ENCODE results near the gene LIAS.
"Not testable (repeated sequence)": the region's sequence is repeated elsewhere in the genome, so short reads cannot be mapped to it uniquely, and the experiment has no call there.

LIAS gene

DNA sequence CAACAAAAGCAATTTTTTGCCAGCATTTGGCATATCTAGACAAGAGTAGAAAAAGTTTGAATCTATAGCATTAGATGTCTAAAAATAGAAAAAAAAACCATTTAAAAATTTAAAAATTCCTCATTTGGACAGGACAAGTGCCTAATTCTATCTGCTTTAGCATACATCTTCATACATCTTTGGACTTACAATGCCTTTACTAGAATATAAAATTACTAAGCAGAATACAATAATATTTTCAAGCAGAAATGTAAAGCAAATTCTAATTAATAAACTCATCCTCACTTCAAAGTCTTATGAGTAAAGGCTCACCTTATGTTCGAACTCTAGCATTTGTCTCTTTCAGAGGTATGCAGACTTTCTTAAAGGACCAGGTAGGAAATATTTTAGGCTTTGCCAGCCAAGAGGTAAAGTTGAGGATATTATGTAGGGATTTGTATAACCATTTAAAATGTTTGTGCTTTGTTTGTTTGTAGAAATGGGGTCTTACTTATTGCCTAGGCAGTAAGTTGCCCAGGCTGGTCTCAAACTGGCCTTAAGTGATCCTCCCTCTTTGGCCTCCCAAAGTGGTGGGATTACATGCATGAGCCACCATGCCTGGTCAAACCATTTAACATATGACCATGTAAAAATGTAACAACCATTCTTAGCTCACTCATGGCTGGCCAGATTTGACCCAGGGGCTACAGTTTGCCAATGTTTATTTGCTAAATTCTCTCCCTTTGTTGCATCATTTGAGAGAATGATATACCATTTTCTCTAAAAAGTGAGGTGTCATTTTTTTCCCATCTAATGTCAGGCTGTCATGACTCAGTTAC is 39.3 kb downstream of the LIAS start:
- ChIA-PET CTCF (no interaction called here), POLR2A (no interaction called here)
- H3K27me3 ChIP-seq (replicated peaks in 2 of 5; ENCODE audit: control insufficient read depth in 4 of 5, insufficient read depth in 5 of 5, low read length in 4 of 5) = no peaks in the 10 kb centered on the region
- H3K4me1 ChIP-seq (ENCODE audit: control extremely low read depth in 1 of 4, control insufficient read depth in 4 of 4, insufficient read depth in 4 of 4, low read length in 3 of 4) = no peaks in the 10 kb centered on the region
- WGBS (ENCODE audit: insufficient coverage) = 100% methylated on average over 1 of the region's 1 CpG
- DNase-seq = no peak
- H3K4me3 ChIP-seq (ENCODE audit: control insufficient read depth in 1 of 7, extremely low read depth in 1 of 7, insufficient read depth in 4 of 7, low read depth in 2 of 7, low read length in 6 of 7) = no peak overlapping the region
- no peak overlapping the region for H3K27ac ChIP-seq (ENCODE audit: insufficient read depth in 1 of 2, low read depth in 1 of 2, low read length in 2 of 2, poor library complexity in 1 of 2, severe bottlenecking in 2 of 2)
- peaks cover 2 to 17% (median 8%) of the 10 kb centered on the region in 4 experiments for H3K36me3 ChIP-seq (ENCODE audit: control insufficient read depth in 4 of 4, insufficient read depth in 4 of 4, low read length in 3 of 4)
- no peaks in the 10 kb centered on the region for H3K9me3 ChIP-seq (ENCODE audit: control extremely low read depth in 1 of 5, control insufficient read depth in 4 of 5, insufficient read depth in 2 of 5, low read depth in 1 of 5, low read length in 4 of 5)

DNA sequence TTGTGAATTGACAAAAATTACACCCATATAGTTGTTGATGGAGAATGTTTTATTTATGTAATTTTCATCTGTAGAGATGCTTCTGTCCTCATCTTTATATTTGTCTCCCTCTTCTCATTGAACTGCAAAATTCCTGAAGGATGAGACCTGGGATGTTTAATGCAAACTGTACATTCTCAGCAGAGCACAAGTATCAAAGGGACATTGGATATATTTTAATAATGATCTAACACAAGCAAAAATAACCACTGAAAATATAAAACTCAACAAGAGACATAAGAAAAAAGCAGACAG is 39.8 kb downstream of the LIAS start:
- Histone ChIP-seq H3K27me3 (replicated peaks in 2 of 5; ENCODE audit: control insufficient read depth in 4 of 5, insufficient read depth in 5 of 5, low read length in 4 of 5) (no peaks in the 10 kb centered on the region), H3K4me1 (ENCODE audit: control extremely low read depth in 1 of 4, control insufficient read depth in 4 of 4, insufficient read depth in 4 of 4, low read length in 3 of 4) (no peaks in the 10 kb centered on the region), H3K4me3 (ENCODE audit: control insufficient read depth in 1 of 7, extremely low read depth in 1 of 7, insufficient read depth in 4 of 7, low read depth in 2 of 7, low read length in 6 of 7) (no peak overlapping the region), H3K36me3 (ENCODE audit: control insufficient read depth in 4 of 4, insufficient read depth in 4 of 4, low read length in 3 of 4) (peaks cover 7 to 22% (median 13%) of the 10 kb centered on the region in 4 experiments), H3K9me3 (ENCODE audit: control extremely low read depth in 1 of 5, control insufficient read depth in 4 of 5, insufficient read depth in 2 of 5, low read depth in 1 of 5, low read length in 4 of 5) (no peaks in the 10 kb centered on the region), H3K27ac (ENCODE audit: insufficient read depth in 1 of 2, low read depth in 1 of 2, low read length in 2 of 2, poor library complexity in 1 of 2, severe bottlenecking in 2 of 2) (no peak overlapping the region)
- ChIA-PET POLR2A (no interaction called here), CTCF (no interaction called here)
- DNase-seq = no peak

DNA sequence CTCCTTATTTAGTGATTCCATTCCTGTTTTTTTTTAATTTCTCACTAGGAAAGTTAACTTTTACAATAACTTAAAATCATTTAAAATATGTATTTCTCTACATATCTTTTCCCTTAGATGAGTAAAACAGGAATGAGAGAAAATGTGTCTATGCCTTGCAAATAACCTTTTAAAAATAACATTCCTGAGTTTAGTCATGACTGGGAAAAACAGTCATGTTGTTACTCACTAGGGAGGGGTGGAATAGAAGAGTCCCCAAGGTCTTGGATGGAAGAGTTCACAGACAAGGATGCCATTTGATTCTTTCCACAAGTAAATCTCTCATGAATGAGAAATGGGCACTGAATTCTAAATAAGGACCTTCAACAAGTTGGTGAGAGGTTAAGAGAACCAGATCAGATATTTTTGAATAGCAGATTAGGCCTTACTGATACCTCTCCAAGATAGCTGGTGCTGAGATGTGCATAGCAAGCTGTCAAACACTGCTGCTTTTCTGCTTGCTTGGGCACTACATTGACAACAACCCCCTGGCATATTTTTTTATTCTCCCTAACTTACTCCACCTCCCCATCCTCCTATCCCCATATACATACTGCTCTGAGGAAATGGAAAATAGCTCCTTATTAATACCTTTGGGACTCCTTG is 43.3 kb downstream of the LIAS start:
- POLR2A ChIA-PET = no interaction called here
- no peaks in the 10 kb centered on the region for H3K9me3 ChIP-seq (ENCODE audit: control extremely low read depth in 1 of 5, control insufficient read depth in 4 of 5, insufficient read depth in 2 of 5, low read depth in 1 of 5, low read length in 4 of 5)
- no peak overlapping the region for H3K27ac ChIP-seq (ENCODE audit: insufficient read depth in 1 of 2, low read depth in 1 of 2, low read length in 2 of 2, poor library complexity in 1 of 2, severe bottlenecking in 2 of 2)
- H3K4me1 ChIP-seq (ENCODE audit: control extremely low read depth in 1 of 4, control insufficient read depth in 4 of 4, insufficient read depth in 4 of 4, low read length in 3 of 4) = no peaks in the 10 kb centered on the region
- peaks cover 15 to 47% (median 28%) of the 10 kb centered on the region in 4 experiments for H3K36me3 ChIP-seq (ENCODE audit: control insufficient read depth in 4 of 4, insufficient read depth in 4 of 4, low read length in 3 of 4)
- H3K27me3 ChIP-seq (replicated peaks in 2 of 5; ENCODE audit: control insufficient read depth in 4 of 5, insufficient read depth in 5 of 5, low read length in 4 of 5) = no peaks in the 10 kb centered on the region
- DNase-seq = no peak
- H3K4me3 ChIP-seq (ENCODE audit: control insufficient read depth in 1 of 7, extremely low read depth in 1 of 7, insufficient read depth in 4 of 7, low read depth in 2 of 7, low read length in 6 of 7) = no peak overlapping the region
- CTCF ChIA-PET = no interaction called here

DNA sequence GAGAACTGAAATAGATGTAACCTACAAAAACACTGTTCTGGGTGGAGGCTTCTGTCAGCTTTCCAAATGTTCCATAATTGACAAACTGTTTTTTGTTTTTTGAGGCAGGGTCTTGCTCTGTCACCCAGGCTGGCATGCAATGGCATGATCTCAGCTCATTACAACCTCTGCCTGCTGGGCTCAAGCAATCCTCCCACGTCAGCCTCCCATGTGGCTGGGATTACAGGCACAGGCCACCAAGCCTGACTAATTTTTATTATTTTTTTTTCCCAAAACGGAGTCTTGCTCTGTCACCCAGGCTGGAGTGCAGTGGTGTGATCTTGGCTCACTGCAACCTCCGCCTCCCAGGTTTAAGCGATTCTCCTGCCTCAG is 43.8 kb downstream of the LIAS start:
- H3K27ac ChIP-seq (ENCODE audit: insufficient read depth in 1 of 2, low read depth in 1 of 2, low read length in 2 of 2, poor library complexity in 1 of 2, severe bottlenecking in 2 of 2); H3K4me3 ChIP-seq (ENCODE audit: control insufficient read depth in 1 of 7, extremely low read depth in 1 of 7, insufficient read depth in 4 of 7, low read depth in 2 of 7, low read length in 6 of 7); CTCF ChIA-PET; H3K9me3 ChIP-seq (ENCODE audit: control extremely low read depth in 1 of 5, control insufficient read depth in 4 of 5, insufficient read depth in 2 of 5, low read depth in 1 of 5, low read length in 4 of 5); POLR2A ChIA-PET; H3K27me3 ChIP-seq (replicated peaks in 2 of 5; ENCODE audit: control insufficient read depth in 4 of 5, insufficient read depth in 5 of 5, low read length in 4 of 5); DNase-seq; H3K4me1 ChIP-seq (ENCODE audit: control extremely low read depth in 1 of 4, control insufficient read depth in 4 of 4, insufficient read depth in 4 of 4, low read length in 3 of 4): not testable (repeated sequence)
- WGBS (ENCODE audit: insufficient coverage) = 97% methylated on average over 4 of the region's 4 CpGs
- H3K36me3 ChIP-seq (ENCODE audit: control insufficient read depth in 4 of 4, insufficient read depth in 4 of 4, low read length in 3 of 4) = peaks cover 18 to 50% (median 30%) of the 10 kb centered on the region in 4 experiments

DNA sequence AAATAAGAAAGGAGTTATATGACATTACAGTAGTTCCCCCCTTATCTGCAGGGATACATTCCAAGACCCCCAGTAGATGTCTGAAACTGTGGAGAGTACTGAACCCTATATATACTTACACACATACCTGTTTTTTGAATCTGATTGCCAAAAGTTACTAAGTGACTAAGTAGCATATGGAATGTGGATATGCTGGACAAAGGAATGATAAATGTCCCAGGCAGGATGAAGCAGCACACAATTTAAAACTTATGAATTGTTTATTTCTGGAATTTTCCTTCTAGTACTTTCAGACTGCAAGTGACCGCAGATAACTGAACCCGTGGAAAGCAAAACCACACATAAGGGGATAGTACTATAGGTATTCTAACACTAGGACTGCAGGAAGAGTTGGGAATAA is 45.7 kb downstream of the LIAS start:
- Histone ChIP-seq H3K36me3 (ENCODE audit: control insufficient read depth in 4 of 4, insufficient read depth in 4 of 4, low read length in 3 of 4) (peaks cover 16 to 61% (median 36%) of the 10 kb centered on the region in 4 experiments), H3K9me3 (ENCODE audit: control extremely low read depth in 1 of 5, control insufficient read depth in 4 of 5, insufficient read depth in 2 of 5, low read depth in 1 of 5, low read length in 4 of 5) (no peaks in the 10 kb centered on the region), H3K4me1 (ENCODE audit: control extremely low read depth in 1 of 4, control insufficient read depth in 4 of 4, insufficient read depth in 4 of 4, low read length in 3 of 4) (no peaks in the 10 kb centered on the region), H3K27me3 (replicated peaks in 2 of 5; ENCODE audit: control insufficient read depth in 4 of 5, insufficient read depth in 5 of 5, low read length in 4 of 5) (no peaks in the 10 kb centered on the region), H3K27ac (ENCODE audit: insufficient read depth in 1 of 2, low read depth in 1 of 2, low read length in 2 of 2, poor library complexity in 1 of 2, severe bottlenecking in 2 of 2) (no peak overlapping the region), H3K4me3 (ENCODE audit: control insufficient read depth in 1 of 7, extremely low read depth in 1 of 7, insufficient read depth in 4 of 7, low read depth in 2 of 7, low read length in 6 of 7) (no peak overlapping the region)
- ChIA-PET POLR2A (no interaction called here), CTCF (no interaction called here)
- WGBS (ENCODE audit: insufficient coverage) = no CpG with 5 or more reads among the region's 2 CpGs
- DNase-seq = no peak

- Histone ChIP-seq H3K9me3 (ENCODE audit: control extremely low read depth in 1 of 5, control insufficient read depth in 4 of 5, insufficient read depth in 2 of 5, low read depth in 1 of 5, low read length in 4 of 5) (no peaks in the 10 kb centered on the region), H3K4me3 (ENCODE audit: control insufficient read depth in 1 of 7, extremely low read depth in 1 of 7, insufficient read depth in 4 of 7, low read depth in 2 of 7, low read length in 6 of 7) (no peak overlapping the region), H3K4me1 (ENCODE audit: control extremely low read depth in 1 of 4, control insufficient read depth in 4 of 4, insufficient read depth in 4 of 4, low read length in 3 of 4) (no peaks in the 10 kb centered on the region), H3K27me3 (replicated peaks in 2 of 5; ENCODE audit: control insufficient read depth in 4 of 5, insufficient read depth in 5 of 5, low read length in 4 of 5) (no peaks in the 10 kb centered on the region), H3K27ac (ENCODE audit: insufficient read depth in 1 of 2, low read depth in 1 of 2, low read length in 2 of 2, poor library complexity in 1 of 2, severe bottlenecking in 2 of 2) (no peak overlapping the region), H3K36me3 (ENCODE audit: control insufficient read depth in 4 of 4, insufficient read depth in 4 of 4, low read length in 3 of 4) (peaks cover 16 to 67% (median 43%) of the 10 kb centered on the region in 4 experiments)
- POLR2A ChIA-PET = no interaction called here
- DNase-seq = no peak
- CTCF ChIA-PET = no interaction called here
- no CpG with 5 or more reads among the region's 1 CpG for WGBS (ENCODE audit: insufficient coverage)
Observed at GRCh38 chr4:39505581-39505980, 46.7 kb downstream of the LIAS start.

DNA sequence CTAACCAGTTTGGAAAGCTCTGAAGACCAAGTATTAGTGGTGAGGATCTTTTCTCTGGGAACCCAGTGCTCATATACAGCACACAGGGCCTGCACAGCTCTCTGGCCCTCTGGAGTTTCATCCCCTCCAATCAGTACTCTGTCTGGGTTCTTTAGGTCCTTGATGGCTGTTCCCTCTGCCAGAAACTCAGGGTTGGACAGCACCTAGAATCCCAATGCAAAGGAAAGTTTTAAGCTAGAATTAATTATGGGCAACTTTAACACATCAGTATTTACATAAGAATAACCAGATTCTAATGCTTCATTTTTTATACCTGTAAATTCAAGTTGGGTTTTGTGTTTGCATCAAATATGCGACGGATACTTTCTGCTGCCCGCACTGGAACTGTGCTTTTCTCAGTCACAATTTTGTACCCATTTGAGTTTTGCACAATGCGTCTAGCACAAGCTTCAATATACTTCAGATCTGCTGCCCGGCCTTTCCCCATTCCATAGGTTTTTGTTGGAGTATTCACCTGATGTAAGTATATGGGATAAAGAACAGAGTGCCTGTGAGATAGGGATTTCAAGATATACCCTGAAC is 51.6 kb downstream of the LIAS start:
- ChIA-PET POLR2A (no interaction called here), CTCF (no interaction called here)
- Histone ChIP-seq H3K4me1 (ENCODE audit: control extremely low read depth in 1 of 4, control insufficient read depth in 4 of 4, insufficient read depth in 4 of 4, low read length in 3 of 4) (no peaks in the 10 kb centered on the region), H3K4me3 (ENCODE audit: control insufficient read depth in 1 of 7, extremely low read depth in 1 of 7, insufficient read depth in 4 of 7, low read depth in 2 of 7, low read length in 6 of 7) (no peak overlapping the region), H3K27me3 (replicated peaks in 2 of 5; ENCODE audit: control insufficient read depth in 4 of 5, insufficient read depth in 5 of 5, low read length in 4 of 5) (no peaks in the 10 kb centered on the region), H3K27ac (ENCODE audit: insufficient read depth in 1 of 2, low read depth in 1 of 2, low read length in 2 of 2, poor library complexity in 1 of 2, severe bottlenecking in 2 of 2) (no peak overlapping the region), H3K36me3 (ENCODE audit: control insufficient read depth in 4 of 4, insufficient read depth in 4 of 4, low read length in 3 of 4) (peaks cover 3 to 54% (median 34%) of the 10 kb centered on the region in 4 experiments), H3K9me3 (ENCODE audit: control extremely low read depth in 1 of 5, control insufficient read depth in 4 of 5, insufficient read depth in 2 of 5, low read depth in 1 of 5, low read length in 4 of 5) (no peaks in the 10 kb centered on the region)
- DNase-seq = no peak
- WGBS (ENCODE audit: insufficient coverage) = no CpG with 5 or more reads among the region's 5 CpGs

Measured in common myeloid progenitor, CD34-positive (primary cell).